Measurements from ENCODE around the gene ADRB2.

DNA sequence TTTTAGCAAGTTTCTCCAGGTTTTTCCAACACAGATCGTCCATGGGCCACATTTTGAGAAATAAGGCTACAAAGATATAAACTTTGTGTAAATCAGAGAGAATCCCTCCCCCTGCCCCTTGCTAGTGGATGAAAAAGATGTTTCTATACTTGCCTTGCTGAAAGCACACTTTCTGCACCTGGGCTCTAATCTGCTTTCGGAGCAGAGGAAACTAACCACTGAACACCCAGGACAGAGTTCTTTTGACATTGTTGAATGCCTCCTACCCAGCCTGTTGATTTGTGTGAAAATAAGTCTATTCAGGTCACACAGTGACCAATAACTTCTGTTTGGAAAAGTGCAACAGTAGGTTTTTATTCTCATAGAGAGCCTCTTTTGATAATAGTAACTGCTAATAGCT, 7.5 kb downstream of the ADRB2 start:
- TF ChIP-seq, protein P1, sequence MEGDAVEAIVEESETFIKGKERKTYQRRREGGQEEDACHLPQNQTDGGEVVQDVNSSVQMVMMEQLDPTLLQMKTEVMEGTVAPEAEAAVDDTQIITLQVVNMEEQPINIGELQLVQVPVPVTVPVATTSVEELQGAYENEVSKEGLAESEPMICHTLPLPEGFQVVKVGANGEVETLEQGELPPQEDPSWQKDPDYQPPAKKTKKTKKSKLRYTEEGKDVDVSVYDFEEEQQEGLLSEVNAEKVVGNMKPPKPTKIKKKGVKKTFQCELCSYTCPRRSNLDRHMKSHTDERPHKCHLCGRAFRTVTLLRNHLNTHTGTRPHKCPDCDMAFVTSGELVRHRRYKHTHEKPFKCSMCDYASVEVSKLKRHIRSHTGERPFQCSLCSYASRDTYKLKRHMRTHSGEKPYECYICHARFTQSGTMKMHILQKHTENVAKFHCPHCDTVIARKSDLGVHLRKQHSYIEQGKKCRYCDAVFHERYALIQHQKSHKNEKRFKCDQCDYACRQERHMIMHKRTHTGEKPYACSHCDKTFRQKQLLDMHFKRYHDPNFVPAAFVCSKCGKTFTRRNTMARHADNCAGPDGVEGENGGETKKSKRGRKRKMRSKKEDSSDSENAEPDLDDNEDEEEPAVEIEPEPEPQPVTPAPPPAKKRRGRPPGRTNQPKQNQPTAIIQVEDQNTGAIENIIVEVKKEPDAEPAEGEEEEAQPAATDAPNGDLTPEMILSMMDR (IDR thresholded peaks at IDR 0.05): no peak
- no peak for TF ChIP-seq ZFX (IDR thresholded peaks at IDR 0.05; ENCODE audit: borderline replicate concordance)

Measured in 22Rv1 (cell line).